ENCODE measurements around the gene PTPRM.

DNA sequence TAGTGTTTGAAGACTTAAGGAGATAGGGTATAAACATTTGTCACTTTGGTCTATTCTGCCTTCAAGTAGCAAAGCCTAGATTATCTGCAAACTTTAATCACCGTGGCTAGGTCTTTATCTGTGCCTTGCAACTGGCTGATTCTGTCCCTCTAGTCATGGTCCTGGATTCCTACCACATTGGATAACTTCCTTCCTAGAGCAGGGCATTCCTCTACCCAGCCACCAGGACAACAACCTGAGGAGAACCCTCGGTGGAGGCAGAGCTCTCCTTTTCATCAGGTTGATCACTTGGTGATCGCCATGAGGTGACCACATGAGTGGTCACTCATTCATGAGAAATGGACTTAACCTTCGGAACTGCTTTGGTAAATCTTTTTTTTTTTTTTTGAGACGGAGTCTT lies 25.3 kb upstream of the PTPRM start:
- TF ChIP-seq, protein P1, sequence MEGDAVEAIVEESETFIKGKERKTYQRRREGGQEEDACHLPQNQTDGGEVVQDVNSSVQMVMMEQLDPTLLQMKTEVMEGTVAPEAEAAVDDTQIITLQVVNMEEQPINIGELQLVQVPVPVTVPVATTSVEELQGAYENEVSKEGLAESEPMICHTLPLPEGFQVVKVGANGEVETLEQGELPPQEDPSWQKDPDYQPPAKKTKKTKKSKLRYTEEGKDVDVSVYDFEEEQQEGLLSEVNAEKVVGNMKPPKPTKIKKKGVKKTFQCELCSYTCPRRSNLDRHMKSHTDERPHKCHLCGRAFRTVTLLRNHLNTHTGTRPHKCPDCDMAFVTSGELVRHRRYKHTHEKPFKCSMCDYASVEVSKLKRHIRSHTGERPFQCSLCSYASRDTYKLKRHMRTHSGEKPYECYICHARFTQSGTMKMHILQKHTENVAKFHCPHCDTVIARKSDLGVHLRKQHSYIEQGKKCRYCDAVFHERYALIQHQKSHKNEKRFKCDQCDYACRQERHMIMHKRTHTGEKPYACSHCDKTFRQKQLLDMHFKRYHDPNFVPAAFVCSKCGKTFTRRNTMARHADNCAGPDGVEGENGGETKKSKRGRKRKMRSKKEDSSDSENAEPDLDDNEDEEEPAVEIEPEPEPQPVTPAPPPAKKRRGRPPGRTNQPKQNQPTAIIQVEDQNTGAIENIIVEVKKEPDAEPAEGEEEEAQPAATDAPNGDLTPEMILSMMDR (IDR thresholded peaks at IDR 0.05) = no peak
- no peak for TF ChIP-seq POLR2A (IDR thresholded peaks at IDR 0.05)

All from lower leg skin (tissue), 3 donors.